HG02981 (cell line): ENCODE measurements around the gene GNB1L.
A peak's percentile ranks its signal among the peaks of the same experiment; 100 is the strongest.

ENCODE experiments used
- ATAC-seq: cut with Tn5 transposase; IDR thresholded peaks from one replicate; pipeline ENCODE4 v1.9.1; 2021; ENCODE audit warnings: mild to moderate bottlenecking, moderate library complexity; ENCODE audit not compliant: unreplicated experiment

Gene GNB1L

GRCh38 chr22:19866665-19867009 lies 12.0 kb upstream of the GNB1L start:
- no peak for ATAC-seq

GRCh38 chr22:19865141-19865829 lies 10.6 kb upstream of the GNB1L start:
- ATAC-seq: no peak

- no peak for ATAC-seq
Measured at GRCh38 chr22:19864538-19865106, 9.9 kb upstream of the GNB1L start.

- ATAC-seq: no peak
Measured at GRCh38 chr22:19863571-19863970, 8.9 kb upstream of the GNB1L start.

- no peak for ATAC-seq
Measured at GRCh38 chr22:19862619-19863246, 8.1 kb upstream of the GNB1L start.

- ATAC-seq: no peak
Measured at GRCh38 chr22:19859861-19860510, 5.3 kb upstream of the GNB1L start.

- no peak for ATAC-seq
Measured at GRCh38 chr22:19857382-19857781, 2.7 kb upstream of the GNB1L start.

- peak; percentile 23 for ATAC-seq
Measured at GRCh38 chr22:19855504-19856409, 1.1 kb upstream of the GNB1L start.

GRCh38 chr22:19853879-19854777 lies 546 bp downstream of the GNB1L start:
- peak; percentile 2 for ATAC-seq

GRCh38 chr22:19853058-19853878 lies 1.4 kb downstream of the GNB1L start:
- no peak for ATAC-seq

- ATAC-seq: no peak
Measured at GRCh38 chr22:19852177-19852781, 2.4 kb downstream of the GNB1L start.

- ATAC-seq: no peak
Measured at GRCh38 chr22:19851291-19852176, 3.1 kb downstream of the GNB1L start.

- ATAC-seq: no peak
Measured at GRCh38 chr22:19850763-19851109, 3.9 kb downstream of the GNB1L start.

GRCh38 chr22:19849835-19850762 lies 4.6 kb downstream of the GNB1L start:
- no peak for ATAC-seq

GRCh38 chr22:19848298-19849224 lies 6.1 kb downstream of the GNB1L start:
- ATAC-seq: no peak

- ATAC-seq: no peak
Measured at GRCh38 chr22:19847345-19847632, 7.4 kb downstream of the GNB1L start.
